ENCODE measurements around the gene NCSTN.

- TF ChIP-seq EP300 (IDR thresholded peaks at IDR 0.05; ENCODE audit: borderline replicate concordance) (no peak), RAD21 (IDR thresholded peaks at IDR 0.05; ENCODE audit: low read depth) (no peak), REST (IDR thresholded peaks at IDR 0.05; ENCODE audit: low read depth) (no peak), TEAD4 (IDR thresholded peaks at IDR 0.05) (no peak)
Observed at GRCh38 chr1:160394673-160395072, 51.5 kb downstream of the NCSTN start.
